GM18499 (cell line): ENCODE data around the gene IRF7.

Experiments used
- ATAC-seq: cut with Tn5 transposase; IDR thresholded peaks from one replicate; pipeline ENCODE4 v1.9.1; 2021; ENCODE audit warnings: moderate number of reproducible peaks; ENCODE audit not compliant: insufficient read depth, unreplicated experiment

IRF7 gene

GRCh38 chr11:568306-569157 is 47.2 kb downstream of the IRF7 start:
- peak; percentile 70 for ATAC-seq

- ATAC-seq = no peak
Measured at GRCh38 chr11:567629-568292, 48.0 kb downstream of the IRF7 start.

GRCh38 chr11:567011-567628 is 48.6 kb downstream of the IRF7 start:
- ATAC-seq = no peak

GRCh38 chr11:565921-566509 is 49.7 kb downstream of the IRF7 start:
- ATAC-seq = no peak

GRCh38 chr11:563812-564578 is 51.8 kb downstream of the IRF7 start:
- no peak for ATAC-seq

- no peak for ATAC-seq
Measured at GRCh38 chr11:563066-563811, 52.5 kb downstream of the IRF7 start.
